GM18508 (cell line): Measurements from ENCODE around the gene DEGS2.
"Not testable (repeated sequence)": the region's sequence is repeated elsewhere in the genome, so short reads cannot be mapped to it uniquely, and the experiment has no call there.

ENCODE experiments used
- ATAC-seq: cut with Tn5 transposase; IDR thresholded peaks from one replicate; pipeline ENCODE4 v1.9.1; 2021; ENCODE audit warnings: moderate number of reproducible peaks; ENCODE audit not compliant: insufficient read depth, unreplicated experiment

Gene DEGS2

DNA sequence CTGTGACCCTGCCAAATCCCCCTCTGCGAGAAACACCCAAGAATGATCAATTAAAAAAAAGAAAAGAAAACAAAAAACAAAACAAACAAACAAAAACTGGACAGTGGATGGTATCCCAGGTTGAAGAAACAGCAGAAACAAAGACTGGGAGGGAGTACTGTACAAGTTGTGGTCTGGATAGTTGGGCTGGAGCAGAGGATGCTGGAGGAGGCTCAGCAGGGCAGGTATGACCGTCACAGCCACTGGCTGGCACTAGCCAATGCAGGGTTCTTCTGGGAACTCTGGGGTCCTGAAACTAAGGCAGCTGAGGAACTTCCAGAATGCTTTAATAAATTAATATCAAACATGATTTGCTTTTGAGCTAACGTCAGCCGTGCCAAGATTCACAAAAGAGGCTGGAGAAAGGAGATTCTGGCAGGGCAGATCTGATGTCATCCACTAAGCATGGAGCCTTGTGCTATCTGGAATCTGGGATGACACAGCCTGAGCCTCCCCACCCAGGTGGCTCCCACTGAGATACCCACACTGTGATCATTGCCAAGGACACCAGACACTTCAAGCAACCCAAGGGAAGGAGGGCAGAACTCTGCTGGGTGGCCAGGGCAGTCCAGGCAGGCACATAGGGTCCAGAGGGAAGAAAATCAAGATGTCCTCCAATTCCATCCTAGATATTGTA, 22.6 kb upstream of the DEGS2 start:
- ATAC-seq: not testable (repeated sequence)

DNA sequence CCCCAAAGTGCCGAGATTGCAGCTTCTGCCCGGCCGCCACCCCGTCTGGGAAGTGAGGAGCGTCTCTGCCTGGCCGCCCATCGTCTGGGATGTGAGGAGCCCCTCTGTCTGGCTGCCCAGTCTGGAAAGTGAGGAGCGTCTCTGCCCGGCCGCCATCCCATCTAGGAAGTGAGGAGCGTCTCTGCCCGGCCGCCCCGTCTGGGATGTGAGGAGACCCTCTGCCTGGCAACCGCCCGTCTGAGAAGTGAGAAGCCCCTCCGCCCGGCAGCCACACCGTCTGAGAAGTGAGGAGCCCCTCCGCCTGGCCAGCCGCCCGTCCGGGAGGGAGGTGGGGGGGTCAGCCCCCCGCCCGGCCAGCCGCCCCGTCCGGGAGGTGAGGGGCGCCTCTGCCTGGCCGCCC, 21.2 kb upstream of the DEGS2 start:
- not testable (repeated sequence) for ATAC-seq

DNA sequence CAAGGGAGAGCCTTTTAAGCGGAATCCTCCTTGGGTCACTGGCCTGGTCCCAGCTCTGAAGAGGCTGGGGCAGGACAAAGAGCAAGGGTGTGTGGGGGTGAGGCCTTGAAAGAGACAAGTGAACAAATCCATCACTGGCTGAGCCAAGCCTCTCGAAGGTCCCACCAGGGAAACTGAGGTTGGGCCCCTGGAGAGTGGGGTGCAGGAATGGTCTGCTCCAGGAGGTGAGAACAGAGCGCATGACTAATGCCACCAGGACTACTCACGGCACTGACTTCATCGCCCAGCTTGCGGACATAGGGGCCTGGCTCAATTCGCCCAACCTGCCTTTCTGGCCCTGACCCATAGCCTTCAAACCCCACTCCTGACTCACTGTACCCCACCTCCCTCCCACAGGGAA, 19.2 kb upstream of the DEGS2 start:
- no peak for ATAC-seq

DNA sequence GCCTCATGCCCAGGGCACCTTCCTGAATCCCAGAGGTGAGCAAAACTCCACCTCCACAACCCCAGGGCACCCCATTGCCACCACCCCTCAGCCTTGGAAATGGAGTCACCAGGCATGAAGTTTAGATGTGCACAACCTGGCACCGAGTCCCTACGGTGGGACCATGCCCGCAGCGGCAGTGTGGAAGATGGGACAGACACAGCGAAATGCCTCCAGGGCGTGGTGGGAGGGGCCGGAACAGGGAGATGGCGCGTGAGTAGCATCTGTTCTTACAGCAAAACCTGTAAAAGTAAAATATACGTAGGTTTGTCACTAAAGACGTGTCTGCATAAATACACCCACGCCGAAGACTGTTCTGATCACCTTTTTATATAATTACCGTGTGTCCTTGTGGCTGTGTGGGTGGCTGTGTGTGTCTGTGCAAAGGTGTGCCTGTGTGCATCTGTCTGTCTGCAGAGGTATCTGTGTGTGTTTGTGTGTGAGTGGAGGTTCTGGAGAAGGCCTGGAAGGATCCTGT, 17.4 kb upstream of the DEGS2 start:
- ATAC-seq: no peak

DNA sequence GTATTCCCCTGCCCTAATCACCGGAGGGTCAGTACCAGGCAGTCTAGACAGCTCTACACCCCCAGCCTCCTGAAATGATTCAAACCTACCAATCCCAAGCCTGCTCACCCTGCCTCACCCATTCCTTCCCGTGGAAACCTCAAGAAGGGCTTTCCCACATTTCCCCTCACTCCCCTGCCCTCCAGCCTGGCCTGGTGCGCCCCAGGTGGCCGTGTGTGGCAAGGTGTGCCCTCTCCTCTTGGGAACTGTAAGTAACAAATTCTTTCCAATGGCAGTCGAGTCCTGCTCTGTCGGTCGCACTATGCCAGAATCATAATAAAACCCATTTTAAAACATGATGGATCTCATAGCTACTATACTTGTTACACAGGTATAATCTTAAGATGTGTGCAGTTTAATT, 13.9 kb upstream of the DEGS2 start:
- ATAC-seq: no peak

DNA sequence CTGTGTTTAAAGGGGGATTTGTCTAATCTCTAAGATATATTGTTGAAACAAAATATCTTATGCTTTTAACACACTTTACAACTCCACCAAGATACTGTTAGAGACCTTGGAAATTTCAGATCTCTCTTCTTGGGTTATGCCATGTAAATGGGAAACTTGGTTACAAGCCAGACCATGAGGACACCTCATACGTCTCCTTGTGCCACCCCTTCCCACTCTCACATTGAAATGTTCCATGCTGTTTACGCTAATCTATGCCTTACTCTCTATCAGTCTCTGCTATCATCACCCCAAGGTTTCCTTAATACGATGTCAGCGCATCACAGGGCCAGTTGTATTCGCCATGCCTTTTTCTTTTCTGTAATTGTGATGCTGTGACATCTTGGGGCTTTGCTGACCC, 13.4 kb upstream of the DEGS2 start:
- ATAC-seq: no peak

DNA sequence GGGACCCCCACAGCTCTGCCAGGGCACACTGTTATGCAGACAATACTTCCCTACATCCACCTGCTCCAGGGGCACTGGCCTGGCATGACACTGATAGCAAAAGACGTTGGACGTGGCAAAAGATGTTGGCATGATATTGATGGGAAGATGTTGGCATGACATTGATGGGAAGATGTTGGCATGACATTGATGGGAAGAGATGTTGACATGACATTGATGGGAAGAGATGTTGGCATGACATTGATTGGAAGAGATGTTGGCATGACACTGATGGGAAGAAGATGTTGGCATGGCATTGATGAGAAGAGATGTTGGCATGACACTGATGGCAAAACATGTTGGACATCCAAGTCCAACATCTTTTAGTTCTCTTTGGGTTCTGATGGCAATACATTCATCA, 11.4 kb upstream of the DEGS2 start:
- no peak for ATAC-seq

DNA sequence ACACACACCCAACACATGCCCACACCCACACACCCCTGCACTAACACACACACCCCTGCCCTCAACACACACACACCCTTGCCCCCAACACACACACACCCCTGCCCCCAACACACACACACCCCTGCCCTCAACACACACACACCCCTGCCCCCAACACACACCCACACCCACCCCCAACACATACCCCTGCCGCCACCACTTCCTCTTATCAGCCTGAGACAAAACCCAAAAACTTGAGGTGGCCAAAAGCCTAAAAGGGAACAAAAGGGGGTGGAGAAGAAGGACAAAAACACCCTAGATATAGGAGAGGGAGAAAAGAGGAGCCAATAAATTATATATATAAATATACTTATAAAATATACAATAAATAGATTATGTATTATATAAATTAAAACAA, 9.1 kb upstream of the DEGS2 start:
- no peak for ATAC-seq

DNA sequence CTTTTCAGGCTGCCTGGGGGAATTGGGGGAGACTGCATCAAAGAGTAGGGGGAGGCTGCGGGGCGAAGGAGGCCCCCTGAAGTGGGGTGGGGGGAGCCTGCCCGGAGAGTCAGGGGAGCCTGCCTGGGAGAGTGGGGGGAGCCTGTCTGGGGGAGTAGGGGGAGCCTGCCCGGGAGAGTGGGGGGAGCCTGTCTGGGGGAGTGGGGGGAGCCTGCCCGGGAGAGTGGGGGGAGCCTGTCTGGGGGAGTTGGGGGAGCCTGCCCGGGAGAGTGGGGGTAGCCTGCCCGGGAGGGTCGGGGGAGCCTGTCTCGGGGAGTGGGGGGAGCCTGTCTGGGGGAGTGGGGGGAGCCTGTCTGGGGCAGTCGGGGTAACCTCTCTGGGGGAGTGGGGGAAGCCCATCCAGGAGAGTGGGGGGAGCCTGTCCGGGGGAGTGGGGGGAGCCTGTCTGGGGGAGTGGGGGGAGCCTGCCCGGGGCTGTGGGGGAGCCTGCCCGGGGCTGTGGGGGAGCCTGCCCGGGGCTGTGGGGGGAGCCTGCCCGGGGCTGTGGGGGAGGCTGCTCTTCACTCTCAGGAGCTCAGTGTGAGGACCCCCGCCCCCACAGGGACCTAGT, 6.5 kb upstream of the DEGS2 start:
- ATAC-seq: no peak

DNA sequence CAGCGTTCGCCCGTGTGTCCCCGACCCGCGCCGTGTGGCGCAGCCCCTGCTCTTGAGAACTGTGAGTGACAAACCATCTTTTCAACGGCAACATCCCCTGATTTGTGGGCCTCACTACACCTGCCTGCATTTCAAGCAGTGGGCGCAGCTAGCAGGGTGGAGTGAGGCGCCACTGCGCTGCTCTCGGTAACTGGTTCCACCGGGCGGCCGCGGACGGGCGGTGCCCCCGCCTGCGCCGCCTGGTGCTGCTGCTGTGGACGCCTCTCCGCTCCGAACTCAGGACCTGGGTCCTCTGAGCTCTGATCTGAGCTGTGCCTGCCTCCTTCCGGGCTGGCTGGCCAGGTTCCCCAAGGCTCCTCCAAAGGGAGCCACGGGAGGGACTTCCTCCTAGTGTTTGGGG, 5.9 kb upstream of the DEGS2 start:
- no peak for ATAC-seq

DNA sequence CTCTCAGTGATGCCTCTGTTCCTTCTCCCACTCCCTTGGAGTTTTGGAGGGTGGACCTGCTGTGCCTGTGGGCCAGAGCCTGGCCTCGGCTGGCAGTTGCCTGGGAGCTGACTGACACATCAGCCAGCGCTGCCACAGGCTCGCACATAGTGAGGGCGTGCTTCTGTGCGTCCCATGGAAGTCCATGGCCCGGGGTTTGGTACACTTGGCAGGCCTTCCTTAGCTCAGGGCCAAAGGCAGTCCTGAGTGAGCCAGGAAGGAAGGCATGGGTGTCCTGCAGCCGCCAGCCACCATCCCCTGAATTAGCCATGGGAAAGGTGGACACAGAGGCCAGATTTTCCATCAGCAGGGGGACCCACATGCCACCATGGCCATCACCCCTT, 1.1 kb upstream of the DEGS2 start:
- ATAC-seq: no peak

DNA sequence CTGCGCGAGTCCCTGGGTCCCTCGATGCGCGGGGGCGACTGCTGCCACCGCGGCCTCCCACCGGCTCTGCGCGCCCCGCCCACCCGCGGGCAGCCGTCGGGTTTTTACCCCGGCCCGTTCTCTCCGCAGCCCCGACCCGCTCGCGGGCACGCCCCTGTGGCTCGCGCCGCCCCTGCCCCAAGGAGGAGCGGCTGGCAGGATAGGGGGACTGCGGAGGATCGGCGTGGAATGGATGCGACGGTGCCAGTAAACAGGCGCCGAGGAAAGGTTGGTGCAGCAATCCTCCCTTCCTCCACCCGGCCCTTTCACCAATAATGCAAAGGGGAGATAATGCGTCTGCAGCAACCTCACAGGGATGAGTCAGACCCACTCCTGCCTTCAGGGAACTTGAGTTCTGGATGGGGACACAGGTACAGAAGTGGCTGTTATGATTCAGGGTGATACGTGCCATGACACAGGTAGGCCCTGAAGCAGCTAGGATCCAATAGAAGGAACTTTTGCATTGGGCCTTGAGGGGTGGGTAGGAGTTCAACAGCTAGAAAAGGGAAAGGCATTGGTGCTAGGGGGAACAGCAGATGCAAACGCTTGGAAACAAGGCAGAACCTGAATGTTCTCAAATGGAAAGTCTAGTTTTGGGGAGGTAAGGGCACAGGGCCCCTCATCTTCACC, 554 bp upstream of the DEGS2 start:
- no peak for ATAC-seq

DNA sequence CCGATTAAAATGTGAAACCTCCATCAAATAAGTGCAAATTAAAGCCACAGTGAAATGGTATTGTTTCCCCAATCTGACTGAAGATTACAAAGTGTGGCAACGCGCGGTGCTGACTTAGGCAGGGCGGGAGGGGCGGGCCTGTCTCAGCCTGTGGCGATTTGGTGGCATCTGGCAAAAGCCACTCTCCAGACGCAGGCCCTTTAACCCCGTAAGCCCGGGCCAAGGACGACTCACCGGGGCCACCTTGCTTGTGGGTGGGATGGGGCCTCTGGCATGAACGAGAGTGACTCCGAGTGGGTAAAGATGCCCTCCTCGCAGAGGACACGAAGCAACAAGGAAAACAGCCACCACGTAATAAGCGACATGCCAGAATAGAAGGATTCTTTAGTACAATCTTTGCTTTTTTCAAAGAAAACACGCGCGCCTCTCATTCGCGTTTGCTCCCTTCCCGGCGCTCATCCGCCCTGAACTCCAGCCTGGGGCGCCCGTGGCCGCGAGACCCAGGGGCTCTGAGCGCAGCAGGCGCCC, 815 bp downstream of the DEGS2 start:
- no peak for ATAC-seq

DNA sequence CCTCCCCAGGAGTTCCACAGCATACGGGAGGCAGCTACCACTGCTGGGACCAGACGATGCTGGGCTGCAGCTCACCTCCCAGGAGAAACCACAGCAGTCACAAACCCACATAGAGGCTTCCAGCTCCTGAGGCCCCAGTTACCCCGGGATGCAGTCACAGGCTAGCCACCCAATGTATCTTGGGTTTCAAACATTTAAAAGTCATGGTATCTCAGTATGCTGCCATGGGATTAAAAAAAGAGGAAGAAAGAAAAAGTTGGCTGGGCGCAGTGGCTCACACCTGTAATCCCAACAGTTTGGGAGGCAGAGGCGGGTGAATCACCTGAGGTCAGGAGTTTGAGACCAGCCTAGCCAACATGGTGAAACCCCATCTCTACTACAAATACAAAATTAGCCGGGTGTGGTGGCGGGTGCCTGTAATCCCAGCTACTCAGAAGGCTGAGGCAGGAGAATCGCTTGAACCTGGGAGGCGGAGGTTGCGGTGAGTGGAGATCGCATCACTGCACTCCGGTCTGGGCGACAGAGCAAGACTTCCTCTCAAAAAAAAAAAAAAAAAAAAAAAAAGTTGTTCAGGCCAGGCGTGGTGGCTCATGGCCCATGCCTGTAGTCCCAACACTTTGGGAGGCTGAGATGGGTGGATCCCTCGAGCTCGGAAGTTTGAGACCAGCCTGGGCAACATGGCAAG, 1.8 kb downstream of the DEGS2 start:
- not testable (repeated sequence) for ATAC-seq

DNA sequence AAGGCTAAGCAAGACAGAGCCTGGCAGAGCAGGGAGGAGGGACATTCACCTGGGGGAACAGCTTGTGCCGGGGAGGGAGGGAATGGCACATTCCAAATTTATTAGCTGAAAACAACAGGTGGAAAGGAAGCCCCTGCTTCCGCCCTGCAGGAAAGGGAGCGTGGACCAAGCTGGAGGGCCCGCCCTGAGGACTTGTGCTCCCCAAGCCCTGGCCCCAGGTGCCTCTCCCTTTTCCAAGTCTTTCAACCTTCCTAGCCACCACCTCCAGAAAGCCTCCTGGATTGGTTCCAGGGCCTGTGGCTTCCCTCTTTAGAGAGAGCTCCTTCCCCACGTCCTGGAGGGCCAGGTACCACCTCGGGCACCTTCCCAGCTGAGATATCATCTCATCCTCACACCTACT, 2.7 kb downstream of the DEGS2 start:
- ATAC-seq: no peak

DNA sequence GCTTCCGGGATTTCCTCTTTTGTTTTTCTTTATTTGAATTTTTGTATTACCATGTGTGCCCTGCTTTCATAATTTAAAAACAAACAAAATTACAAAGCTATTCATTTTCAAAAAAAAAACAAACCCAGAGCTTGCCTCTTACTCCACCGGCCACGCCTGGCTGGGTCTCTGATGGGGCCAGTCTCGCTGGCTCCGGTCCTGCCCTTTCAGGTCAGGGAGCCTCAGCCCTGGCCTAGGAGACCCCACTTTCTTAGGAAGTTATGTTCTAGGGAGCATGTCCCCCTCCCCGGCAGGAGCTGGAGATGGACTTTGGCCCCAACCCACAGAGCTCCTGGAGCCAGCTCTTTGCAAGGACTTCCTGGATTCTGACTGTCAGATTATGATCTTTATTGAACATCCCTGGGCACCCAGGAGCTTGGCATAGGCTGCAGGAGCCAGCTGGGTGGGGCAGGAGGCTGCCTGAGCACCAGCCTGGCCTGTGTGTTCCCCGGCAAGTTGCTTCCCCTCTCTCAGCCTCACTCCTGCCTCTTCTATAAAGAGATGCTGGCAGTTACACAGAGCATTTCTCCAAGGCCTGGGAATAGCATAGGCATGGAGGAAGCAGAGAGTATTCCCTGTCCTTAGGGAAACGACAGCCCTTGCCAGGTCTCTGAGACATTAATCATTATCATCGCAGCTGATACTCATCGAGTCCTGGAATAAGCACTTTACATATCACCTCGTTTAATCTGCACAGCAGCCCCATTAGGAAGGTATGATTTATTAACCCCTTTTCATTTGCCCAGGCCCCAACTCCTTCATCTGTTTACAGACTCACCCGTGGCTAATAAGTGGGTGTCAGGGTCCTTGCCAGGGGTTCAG, 3.5 kb downstream of the DEGS2 start:
- no peak for ATAC-seq

DNA sequence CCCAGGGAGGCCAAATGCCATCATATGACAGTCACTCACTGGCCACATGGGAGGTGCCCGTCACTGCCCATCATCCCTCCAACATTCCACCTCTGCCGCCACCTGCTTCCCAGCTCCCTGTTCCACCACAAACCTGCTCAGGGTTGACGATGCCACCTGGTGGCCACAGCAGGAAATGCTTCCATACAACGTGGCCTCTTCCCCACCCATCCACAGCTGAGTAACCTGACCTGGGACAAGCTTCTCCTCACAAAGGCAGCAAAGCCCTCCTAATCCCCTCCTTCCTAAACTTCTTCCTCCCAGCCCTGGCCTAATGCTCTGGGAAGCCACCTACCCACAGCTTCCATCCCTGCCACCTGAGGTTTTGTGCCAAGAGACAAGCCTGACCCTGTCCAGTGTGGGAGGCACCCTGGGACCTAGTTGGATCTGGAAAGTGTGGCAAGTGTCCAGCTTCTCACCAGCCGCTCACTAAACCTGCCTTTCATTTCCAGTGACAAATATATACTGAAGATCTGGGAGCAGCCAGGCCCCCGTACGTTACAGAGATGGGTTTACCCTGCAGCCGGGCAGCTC, 4.3 kb downstream of the DEGS2 start:
- ATAC-seq: no peak

DNA sequence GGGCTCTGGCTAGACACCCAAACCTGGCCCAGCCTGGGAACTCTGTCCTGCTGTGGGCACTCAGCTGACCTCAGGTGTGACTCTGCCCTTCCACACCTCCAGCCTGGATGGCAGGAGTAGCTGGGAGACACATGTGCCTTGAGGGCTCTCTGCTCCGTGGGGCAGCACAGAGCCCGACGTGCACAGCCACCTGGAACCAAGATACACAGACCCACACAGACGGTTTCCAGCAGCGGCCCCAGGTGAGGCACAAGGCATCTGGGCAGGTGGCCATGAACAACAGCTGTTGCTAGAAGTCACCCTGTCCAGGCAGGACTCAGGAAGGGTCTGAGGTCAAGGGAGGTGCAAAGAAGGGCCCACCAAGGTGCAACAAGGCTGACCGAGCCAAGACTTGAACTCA, 5.9 kb downstream of the DEGS2 start:
- no peak for ATAC-seq

DNA sequence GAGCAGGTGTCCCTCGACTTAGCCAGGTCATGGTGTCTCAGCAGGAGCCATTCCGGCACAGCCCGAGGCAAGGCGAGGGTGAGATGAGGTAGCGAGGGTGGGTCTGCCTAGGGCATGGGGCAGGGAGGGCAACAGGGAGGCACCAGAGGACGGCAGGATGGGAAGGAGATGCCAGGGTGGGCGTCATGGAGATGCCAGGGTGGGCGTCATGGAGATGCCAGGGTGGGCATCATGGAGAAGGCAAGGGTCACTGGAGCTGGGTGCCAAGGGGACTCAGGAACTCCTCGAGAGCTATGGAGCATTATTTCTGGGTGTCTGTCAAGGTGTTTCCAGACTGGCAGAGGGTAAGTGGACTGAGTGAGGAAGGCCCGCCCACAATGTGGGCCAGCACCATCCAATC, 7.4 kb downstream of the DEGS2 start:
- ATAC-seq: no peak
